NCI-H82 treated with DMSO at 0.1 percent for 48 hours (cell line): ENCODE data around the gene WDR83.
"Not testable (repeated sequence)": the region's sequence is repeated elsewhere in the genome, so short reads cannot be mapped to it uniquely, and the experiment has no call there.

Experiments used
- DNase-seq: peaks from one replicate; lab custom pipeline; 2025; ENCODE audit not compliant: unreplicated experiment; lab: John Stamatoyannopoulos, UW

The WDR83 gene

GRCh38 chr19:12711187-12711586 is 44.6 kb downstream of the WDR83 start:
- DNase-seq, result no peak

DNA sequence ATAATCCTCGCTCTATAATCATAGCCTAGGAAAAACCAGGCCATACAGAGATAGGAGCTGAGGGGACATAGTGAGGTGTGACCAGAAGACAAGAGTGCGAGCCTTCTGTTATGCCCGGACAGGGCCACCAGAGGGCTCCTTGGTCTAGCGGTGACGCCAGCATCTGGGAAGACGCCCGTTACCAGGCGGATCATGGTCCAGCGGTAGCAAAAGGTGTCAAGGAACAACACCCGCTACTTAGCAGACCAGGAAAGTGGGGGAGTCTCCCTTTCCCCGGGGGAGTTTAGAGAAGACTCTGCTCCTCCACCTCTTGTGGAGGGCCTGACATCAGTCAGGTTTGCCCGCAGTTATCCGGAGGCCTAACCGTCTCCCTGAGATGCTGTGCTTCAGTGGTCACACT is 45.5 kb downstream of the WDR83 start:
- DNase-seq, result not testable (repeated sequence)

DNA sequence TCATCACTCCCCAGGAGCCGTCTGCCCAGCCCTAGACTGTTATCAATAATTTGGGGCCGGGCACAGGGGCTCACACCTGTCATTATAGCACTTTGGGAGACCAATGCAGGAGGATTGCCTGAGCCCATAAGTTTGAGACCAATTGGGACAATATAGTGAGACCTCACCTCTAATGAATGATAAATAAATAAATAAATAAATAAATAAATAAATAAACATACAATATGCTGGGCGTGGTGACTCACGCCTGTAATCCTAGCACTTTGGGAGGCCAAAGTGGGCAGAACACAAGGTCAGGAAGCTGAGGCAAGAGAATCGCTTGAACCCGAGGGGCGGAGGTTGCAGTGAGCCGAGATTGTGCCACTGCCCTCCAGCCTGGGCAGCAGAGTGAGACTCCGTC is 46.7 kb downstream of the WDR83 start:
- not testable (repeated sequence) for DNase-seq

- no peak for DNase-seq
Observed at GRCh38 chr19:12715102-12715501, 48.5 kb downstream of the WDR83 start.

DNA sequence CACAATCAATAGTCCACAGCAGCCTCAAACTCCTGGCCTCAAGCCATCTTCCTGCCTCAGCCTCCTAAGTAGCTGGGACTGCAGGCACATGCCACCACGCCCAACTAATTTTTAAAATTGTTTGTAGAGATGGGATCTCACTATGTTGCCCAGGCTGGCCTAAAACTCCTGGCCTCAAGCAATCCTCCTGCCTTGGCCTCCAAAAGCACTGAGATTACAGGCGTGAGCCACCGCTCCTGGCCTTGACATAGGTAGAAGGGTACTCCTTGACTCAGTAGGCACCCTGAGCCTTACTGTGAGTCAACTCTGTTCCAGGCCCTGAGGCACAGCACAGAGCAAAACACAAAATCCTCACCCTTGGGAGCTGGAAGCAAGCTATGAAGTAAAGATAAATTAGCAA is 49.3 kb downstream of the WDR83 start:
- DNase-seq, result no peak

GRCh38 chr19:12720296-12720695 is 53.7 kb downstream of the WDR83 start:
- no peak for DNase-seq

DNA sequence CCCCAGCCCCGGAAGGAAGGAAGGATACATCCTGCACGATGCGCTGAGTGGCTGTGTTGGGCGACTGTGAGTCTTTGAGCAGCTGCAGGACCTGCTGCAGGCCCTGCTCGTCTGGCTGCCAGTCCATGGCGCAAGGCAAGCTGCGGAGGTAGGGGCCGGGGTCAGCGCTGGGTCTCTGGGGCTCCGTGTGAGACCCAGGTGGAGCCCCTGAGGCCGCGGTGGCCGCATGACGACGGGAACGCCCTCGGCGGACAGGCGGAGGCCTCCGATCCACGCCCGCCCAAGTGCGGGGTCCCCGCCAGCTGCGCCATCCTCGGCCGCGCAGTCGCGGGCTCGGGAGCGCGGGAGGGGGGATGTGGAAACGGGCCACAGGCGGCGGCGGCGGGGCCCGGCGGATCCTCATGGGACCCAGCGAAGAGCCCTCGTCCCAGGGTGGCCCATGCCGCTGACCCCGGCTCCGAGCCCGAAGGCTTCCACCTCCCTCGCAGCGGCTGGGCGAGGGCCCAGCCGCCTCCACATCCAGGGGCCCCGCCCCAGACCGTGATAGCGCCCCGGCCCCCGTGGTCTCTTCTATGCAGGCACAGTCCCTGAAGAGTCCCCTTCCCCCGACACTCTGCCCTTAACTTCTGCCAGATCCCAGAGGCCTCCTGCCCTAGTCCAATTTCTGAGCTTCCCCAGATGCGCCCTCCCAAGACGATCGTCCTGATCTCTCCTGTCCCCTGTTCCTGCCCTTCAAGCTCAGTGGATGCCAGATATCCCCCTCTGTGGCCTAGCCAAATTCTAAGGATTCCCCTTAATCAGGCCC is 54.4 kb downstream of the WDR83 start:
- no peak for DNase-seq

- DNase-seq, result no peak
Observed at GRCh38 chr19:12721656-12722565, 55.3 kb downstream of the WDR83 start.

DNA sequence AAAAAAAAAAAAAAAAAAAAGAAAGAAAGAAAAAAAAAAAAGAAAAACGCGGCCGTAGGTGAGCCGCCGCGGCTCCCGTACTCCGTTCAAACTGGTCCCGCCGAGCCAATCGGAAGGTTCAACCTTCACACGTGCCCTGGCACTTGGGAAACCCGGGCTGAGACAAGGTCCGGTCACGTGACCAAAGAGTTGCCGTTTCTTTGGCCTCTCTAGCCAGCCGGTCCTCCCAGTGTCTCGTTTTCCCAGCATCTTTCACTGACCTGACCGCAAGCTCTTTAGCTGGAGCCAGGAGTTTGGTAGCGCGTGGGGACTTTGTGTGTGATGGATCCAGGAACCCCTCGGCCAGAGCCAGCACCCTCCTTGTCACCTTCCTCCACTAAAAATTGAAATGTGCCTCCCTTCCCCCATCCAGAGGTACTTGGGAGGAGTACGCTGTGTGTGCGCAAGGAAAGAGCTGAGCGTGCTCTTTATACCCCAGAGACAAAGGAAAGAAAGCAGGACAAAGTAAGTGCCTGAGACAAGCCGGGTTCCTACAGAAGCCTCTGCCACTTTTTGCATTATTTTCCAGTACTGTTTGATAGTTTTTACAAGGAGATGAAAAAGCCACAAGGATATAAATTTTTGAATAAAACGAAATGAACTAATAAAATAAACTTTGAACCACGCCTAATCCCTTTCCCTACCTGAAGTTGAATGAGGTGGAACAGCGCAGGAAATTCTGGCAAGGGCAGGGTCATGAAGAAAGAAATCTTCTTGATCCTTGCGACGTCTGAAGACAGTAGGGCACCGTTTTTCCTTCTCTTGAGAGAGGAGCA is 56.2 kb downstream of the WDR83 start:
- DNase-seq, result peak; percentile 98

- no peak for DNase-seq
Observed at GRCh38 chr19:12723381-12723640, 56.7 kb downstream of the WDR83 start.

- peak; percentile 88 for DNase-seq
Observed at GRCh38 chr19:12723641-12724426, 57.2 kb downstream of the WDR83 start, which contains the start of gene TNPO2. Gene TNPO2, minus strand, starts transcription at chr19:12723932. Its CDS starts 2,955 bp downstream, at chr19:12720977.
